HG02840 (cell line): Measurements from ENCODE around the gene CRADD.
"Not testable (repeated sequence)": the region's sequence is repeated elsewhere in the genome, so short reads cannot be mapped to it uniquely, and the experiment has no call there.

Experiments
- ATAC-seq: cut with Tn5 transposase; IDR thresholded peaks from one replicate; pipeline ENCODE4 v1.9.1; 2021; ENCODE audit warnings: mild to moderate bottlenecking, moderate library complexity, moderate number of reproducible peaks; ENCODE audit not compliant: unreplicated experiment, low FRiP score

The CRADD gene

DNA sequence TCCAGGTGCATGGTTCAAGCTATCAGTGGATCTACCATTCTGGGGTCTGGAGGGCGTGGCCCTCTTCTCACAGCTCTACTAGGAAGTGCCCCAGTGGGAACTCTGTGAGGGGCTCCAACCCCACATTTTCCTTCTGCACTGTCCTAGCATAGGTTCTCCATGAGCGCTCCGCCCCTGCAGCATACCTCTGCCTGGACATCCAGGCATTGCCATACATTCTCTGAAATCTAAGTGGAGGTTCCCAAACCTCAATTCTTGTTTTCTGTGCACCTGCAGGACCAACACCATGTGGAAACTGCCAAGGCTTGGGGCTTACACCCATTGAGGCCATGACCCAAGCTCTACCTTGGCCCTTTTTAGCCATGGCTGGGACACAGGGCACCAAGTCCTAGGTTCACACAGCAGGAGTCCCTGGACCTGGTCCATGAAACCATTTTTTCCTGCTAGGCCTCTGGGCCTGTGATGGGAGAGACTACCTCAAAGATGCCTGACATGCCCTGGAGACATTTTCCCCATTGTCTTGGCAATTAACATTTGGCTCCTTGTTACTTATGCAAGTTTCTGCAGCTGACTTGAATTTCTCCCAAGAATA lies 76.8 kb downstream of the CRADD start:
- ATAC-seq = no peak

GRCh38 chr12:93754859-93755258 lies 77.7 kb downstream of the CRADD start:
- not testable (repeated sequence) for ATAC-seq

DNA sequence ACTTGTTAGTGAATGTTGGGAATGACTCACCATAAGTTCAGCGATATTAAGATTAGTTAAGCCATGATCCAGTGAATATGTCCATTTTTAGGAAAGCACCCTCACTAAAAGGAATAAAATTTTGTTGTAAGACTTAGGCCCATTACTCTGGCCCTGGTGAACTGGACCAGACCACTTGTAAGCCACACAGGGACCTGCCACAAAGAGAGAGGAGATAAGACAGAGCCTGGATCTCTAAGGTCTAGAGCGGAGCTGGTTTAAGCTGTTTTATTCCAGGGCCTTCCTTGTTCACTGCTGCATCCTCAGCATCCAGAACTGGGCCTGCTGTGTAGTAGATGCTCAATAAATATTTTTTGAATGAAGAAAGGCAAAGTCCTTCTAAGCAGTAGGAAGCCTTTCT lies 79.1 kb downstream of the CRADD start:
- ATAC-seq = no peak

GRCh38 chr12:93757792-93758694 lies 80.9 kb downstream of the CRADD start:
- no peak for ATAC-seq

- ATAC-seq = no peak
Observed at GRCh38 chr12:93758801-93759373, 81.7 kb downstream of the CRADD start.

DNA sequence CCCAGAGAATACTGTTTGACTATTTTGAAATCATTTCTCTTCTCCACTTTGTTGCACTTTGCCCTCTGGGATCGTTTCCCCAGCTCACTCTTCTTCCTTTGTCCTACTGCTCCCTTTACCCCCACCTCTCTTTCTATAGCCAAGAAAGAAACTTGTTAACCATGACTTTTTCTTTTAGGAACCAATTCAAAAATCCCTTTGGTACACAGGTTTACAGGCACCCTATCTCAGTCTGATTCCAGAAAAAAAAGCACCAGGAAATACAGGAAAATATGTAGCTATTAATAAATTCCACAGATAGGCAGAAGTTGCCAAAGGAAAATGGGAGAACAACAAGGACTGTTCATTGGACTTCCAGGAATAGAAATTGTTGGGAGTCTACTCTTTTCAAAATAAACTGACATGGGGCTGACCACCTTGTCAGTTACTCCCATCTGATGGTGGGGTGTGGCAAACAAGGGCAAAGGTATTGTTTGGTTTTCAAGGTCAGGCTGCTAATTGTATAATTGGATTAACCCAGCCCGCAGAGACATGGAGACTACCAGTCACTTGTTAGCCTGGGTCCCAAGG lies 82.4 kb downstream of the CRADD start:
- no peak for ATAC-seq

GRCh38 chr12:93760275-93760875 lies 83.2 kb downstream of the CRADD start:
- no peak for ATAC-seq

DNA sequence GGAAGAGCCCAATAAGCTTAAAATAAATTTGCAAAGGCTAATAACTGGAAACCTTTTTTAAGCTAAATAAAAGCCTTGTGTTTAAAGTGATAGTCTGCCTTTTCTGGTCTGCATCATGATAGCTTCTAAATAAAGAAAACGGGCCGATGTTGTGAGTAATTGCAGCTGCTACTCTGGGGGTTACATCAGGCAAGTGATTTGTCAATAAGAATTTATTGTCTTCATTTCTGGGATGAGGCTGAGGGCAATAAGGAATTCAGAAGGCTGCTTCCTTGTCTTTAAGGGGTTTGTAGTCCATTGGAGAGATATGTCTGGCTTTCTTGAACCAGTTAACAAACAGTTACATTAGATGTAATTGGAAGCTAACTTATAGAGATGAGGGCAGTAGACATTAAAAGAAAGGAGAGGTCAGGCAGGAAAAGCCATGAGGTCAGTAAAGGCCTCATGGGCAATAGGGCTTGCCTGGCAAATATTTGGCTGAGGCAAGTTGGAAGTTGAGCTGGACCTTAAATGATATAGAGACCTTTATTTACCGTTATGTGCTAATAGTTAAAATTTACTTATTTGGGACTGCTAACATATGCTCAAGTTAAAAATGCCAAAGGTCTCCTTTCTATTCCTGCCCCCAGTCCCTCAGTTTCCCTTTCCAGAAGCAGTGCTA lies 85.0 kb downstream of the CRADD start:
- no peak for ATAC-seq

DNA sequence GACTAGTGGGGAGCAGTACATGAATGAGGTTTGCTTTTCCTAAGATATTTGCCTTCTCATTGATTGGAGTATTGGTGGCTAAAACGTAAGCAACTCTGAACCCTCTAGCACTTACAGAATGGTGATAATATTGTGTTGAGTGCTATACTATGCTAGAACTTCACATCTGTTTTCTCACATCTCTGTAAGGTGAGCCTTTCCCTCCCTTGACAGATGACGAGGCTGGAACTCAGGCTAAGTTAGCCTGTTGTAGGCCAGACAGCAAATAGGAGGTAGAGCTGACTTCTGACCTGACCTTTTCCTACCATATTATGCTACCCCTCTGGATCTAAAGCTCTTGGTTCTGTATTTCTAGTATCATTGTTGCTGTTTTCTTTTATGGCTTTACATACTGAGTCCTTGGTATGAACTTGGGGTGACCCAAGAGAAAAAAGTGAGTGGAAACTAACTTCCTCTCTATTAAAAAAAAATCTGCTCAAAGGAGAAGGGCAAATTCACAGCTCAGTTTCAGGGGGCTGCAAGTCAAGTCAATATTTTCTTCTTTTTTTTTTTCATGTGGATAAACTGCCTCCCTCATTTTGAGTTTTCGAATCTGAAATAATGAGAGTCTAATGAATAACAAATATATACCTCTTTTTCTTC lies 85.9 kb downstream of the CRADD start:
- no peak for ATAC-seq

- ATAC-seq = no peak
Observed at GRCh38 chr12:93763746-93764147, 86.6 kb downstream of the CRADD start.

- ATAC-seq = no peak
Observed at GRCh38 chr12:93766371-93766770, 89.2 kb downstream of the CRADD start.

- no peak for ATAC-seq
Observed at GRCh38 chr12:93766796-93767523, 89.8 kb downstream of the CRADD start.

GRCh38 chr12:93767524-93767863 lies 90.3 kb downstream of the CRADD start:
- ATAC-seq = no peak

GRCh38 chr12:93772003-93772700 lies 95.0 kb downstream of the CRADD start:
- no peak for ATAC-seq

GRCh38 chr12:93773122-93773871 lies 96.1 kb downstream of the CRADD start:
- ATAC-seq = no peak

GRCh38 chr12:93776581-93777018 lies 99.4 kb downstream of the CRADD start:
- ATAC-seq = no peak

DNA sequence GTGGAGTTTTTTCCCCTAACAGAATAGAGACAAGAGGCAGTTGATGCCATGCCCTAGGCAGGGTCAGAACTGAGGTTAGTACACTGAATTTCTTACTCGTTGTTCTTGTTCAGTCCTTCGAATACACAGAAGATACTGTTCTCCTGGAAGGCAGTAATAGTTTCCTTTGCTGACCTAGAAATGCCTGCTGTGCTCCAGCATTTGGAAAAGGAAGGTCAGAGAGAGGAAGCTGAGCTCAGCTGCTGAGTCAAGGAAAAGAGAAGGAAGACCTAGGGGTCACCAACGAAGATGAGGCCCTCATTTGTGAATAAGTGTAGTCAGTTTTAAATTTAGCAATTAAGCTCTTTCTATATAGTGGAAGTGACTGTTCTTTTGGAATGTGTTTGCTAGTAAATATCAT lies 100.1 kb downstream of the CRADD start:
- no peak for ATAC-seq

GRCh38 chr12:93778306-93778705 lies 101.1 kb downstream of the CRADD start:
- no peak for ATAC-seq
